PC-9 (cell line): ENCODE data around the gene SLC39A8. TPM values are rescaled to one million over a fixed set of nuclear protein-coding genes. Genes with fewer than 3 reads are reported as not detected.

ENCODE experiments used
- BruUV-seq: library from RNA; stranded (reverse); fragments of 400-500 nt; replicated peaks from 2 replicates; lab custom pipeline; 2021; lab: Mats Ljungman, UMichigan
- CTCF ChIA-PET: fragments of 300-600 bp; sonication (Branson Sonifier 250); formaldehyde crosslinking; loops from one replicate; lab custom pipeline; 2022; ENCODE audit warnings: antibody characterized with exemption; lab: Charles Lee
- POLR2A ChIA-PET: fragments of 300-600 bp; sonication (Branson Sonifier 250); formaldehyde crosslinking; loops from one replicate; lab custom pipeline; 2022; ENCODE audit warnings: antibody characterized with exemption; ENCODE audit not compliant: unreplicated experiment; lab: Charles Lee
- DNase-seq, 2 experiments: peaks; one replicate each; pipeline versions ENCODE4 v3.0.0 to v3.0.0-alpha.2; 2015 to 2022; ENCODE audit warnings: mixed read lengths in 1 of 2
- H2AFZ ChIP-seq: fragments of 200-600 bp; sonication (generic); 2 replicates; pipeline ENCODE4 v1.8.1; 2017; ENCODE audit warnings: antibody characterized with exemption
- H3F3A ChIP-seq: fragments of 200-600 bp; sonication (generic); 2 replicates; pipeline ENCODE4 v1.8.1; 2017; ENCODE audit warnings: antibody characterized with exemption, mild to moderate bottlenecking, low read depth; ENCODE audit not compliant: insufficient read depth
- H3K27ac ChIP-seq: fragments of 200-600 bp; sonication (generic); 2 replicates; pipeline ENCODE4 v1.6.1; 2016; ENCODE audit warnings: mixed run types
- H3K27me3 ChIP-seq: fragments of 200-600 bp; sonication (generic); 2 replicates; pipeline ENCODE4 v1.6.1; 2016; ENCODE audit warnings: low read depth, mixed run types; ENCODE audit not compliant: insufficient read depth
- H3K36me3 ChIP-seq: fragments of 200-600 bp; sonication (generic); 2 replicates; pipeline ENCODE4 v1.6.1; 2016; ENCODE audit warnings: low read depth, mixed run types
- H3K4me1 ChIP-seq: fragments of 200-600 bp; sonication (generic); replicated peaks from 2 replicates; pipeline ENCODE4 v1.6.1; 2016; ENCODE audit warnings: mixed run types; ENCODE audit not compliant: insufficient read depth
- H3K4me2 ChIP-seq: fragments of 200-600 bp; sonication (generic); 2 replicates; pipeline ENCODE4 v1.6.1; 2017; ENCODE audit warnings: mixed run types
- H3K4me3 ChIP-seq: fragments of 200-600 bp; sonication (generic); 2 replicates; pipeline ENCODE4 v1.6.1; 2016; ENCODE audit warnings: mixed run types
- H3K79me2 ChIP-seq: fragments of 200-600 bp; sonication (generic); 2 replicates; pipeline ENCODE4 v1.6.1; 2017; ENCODE audit warnings: low read depth, mixed run types
- H3K9me2 ChIP-seq: fragments of 200-600 bp; sonication (generic); 2 replicates; pipeline ENCODE4 v1.8.1; 2017; ENCODE audit warnings: mild to moderate bottlenecking; ENCODE audit not compliant: insufficient read depth
- H3K9me3 ChIP-seq: fragments of 200-600 bp; sonication (generic); 2 replicates; pipeline ENCODE4 v1.8.1; 2016; ENCODE audit warnings: low read depth; ENCODE audit not compliant: insufficient read depth
- H4K20me1 ChIP-seq: fragments of 200-600 bp; sonication (generic); 2 replicates; pipeline ENCODE4 v1.8.1; 2017; ENCODE audit not compliant: insufficient read depth
- CTCF ChIP-seq: fragments of 200-600 bp; sonication (generic); conservative IDR thresholded peaks from 2 replicates; pipeline ENCODE4 v1.6.1; 2017; ENCODE audit warnings: mixed run types, antibody characterized with exemption, mild to moderate bottlenecking, moderate library complexity
- EZH2 ChIP-seq: fragments of 200-600 bp; sonication (generic); IDR thresholded peaks from 2 replicates; pipeline ENCODE4 v1.8.0; 2017; ENCODE audit warnings: antibody characterized with exemption, low read depth
- intact Hi-C: fragments of 100-400 bp; cut with micrococcal nuclease; formaldehyde crosslinking; loops from one replicate; pipeline ENCODE4 v1.10.0; 2022; ENCODE audit not compliant: unreplicated experiment
- total RNA-seq: library from RNA; stranded (reverse); gene quantifications from 2 replicates; pipeline ENCODE4 v1.2.3, GENCODE V29; 2021

Gene SLC39A8
- total RNA-seq, 1 experiment from 2014 or later, result 14.5 TPM

GRCh38 chr4:102319594-102319993 is 25.7 kb downstream of the SLC39A8 start:
- Histone ChIP-seq H3K27ac (no peak overlapping the region), H3K27me3 (no peaks in the 10 kb centered on the region), H3K9me2 (no peaks in the 10 kb centered on the region), H3F3A (no peaks in the 10 kb centered on the region), H3K9me3 (no peaks in the 10 kb centered on the region), H4K20me1 (no peaks in the 10 kb centered on the region), H3K4me2 (no peak overlapping the region), H3K4me3 (no peak overlapping the region), H3K4me1 (no peaks in the 10 kb centered on the region; the same call in 1 of the 2 replicates), H3K36me3 (no peaks in the 10 kb centered on the region), H2AFZ (no peak overlapping the region), H3K79me2 (no peaks in the 10 kb centered on the region)
- no peak for DNase-seq
- intact Hi-C loops, result no loop called here
- no peak for TF ChIP-seq CTCF
- no peak for TF ChIP-seq EZH2
- ChIA-PET POLR2A (no interaction called here), CTCF (no interaction called here)
- no TSS peak for BruUV-seq

- no TSS peak for BruUV-seq
- Histone ChIP-seq H3K27ac (no peak overlapping the region), H3K9me3 (no peaks in the 10 kb centered on the region), H3K4me1 (no peaks in the 10 kb centered on the region; the same call in 1 of the 2 replicates), H3K4me3 (no peak overlapping the region), H3K79me2 (no peaks in the 10 kb centered on the region), H2AFZ (no peak overlapping the region), H3K9me2 (no peaks in the 10 kb centered on the region), H3K4me2 (no peak overlapping the region), H4K20me1 (no peaks in the 10 kb centered on the region), H3K27me3 (no peaks in the 10 kb centered on the region), H3K36me3 (no peaks in the 10 kb centered on the region), H3F3A (no peaks in the 10 kb centered on the region)
- peak; percentile 35 to 37 for DNase-seq
- intact Hi-C loops, result no loop called here
- ChIA-PET CTCF (no interaction called here), POLR2A (no interaction called here)
- no peak for TF ChIP-seq CTCF
- no peak for TF ChIP-seq EZH2
These were observed 26.8 kb downstream of the SLC39A8 start for GRCh38 chr4:102318526-102318925.

- no peaks in the 10 kb centered on the region for H3K27me3 ChIP-seq
- H3K4me2 ChIP-seq, result no peak overlapping the region
- TF ChIP-seq CTCF (no peak), EZH2 (no peak)
- intact Hi-C loops, result no loop called here
- ChIA-PET POLR2A (no interaction called here), CTCF (interaction anchor here (0.5 kb wide), 1 partner anchor 112 kb away, joined by 12 read pairs; no protein-coding TSS in a partner anchor)
- H2AFZ ChIP-seq, result no peak overlapping the region
- no peak overlapping the region for H3K27ac ChIP-seq
- no peaks in the 10 kb centered on the region for H3K9me3 ChIP-seq
- no peaks in the 10 kb centered on the region for H3F3A ChIP-seq
- DNase-seq, result no peak
- BruUV-seq, result no TSS peak
- no peaks in the 10 kb centered on the region for H4K20me1 ChIP-seq
- H3K79me2 ChIP-seq, result no peaks in the 10 kb centered on the region
- no peaks in the 10 kb centered on the region for H3K36me3 ChIP-seq
- no peak overlapping the region for H3K4me3 ChIP-seq
- H3K9me2 ChIP-seq, result no peaks in the 10 kb centered on the region
- H3K4me1 ChIP-seq, result no peaks in the 10 kb centered on the region; the same call in 1 of the 2 replicates
These were observed 27.2 kb downstream of the SLC39A8 start for GRCh38 chr4:102318105-102318504.
